Peyer's patch (tissue), 4 donors: Measurements from ENCODE around the gene TECPR2.

ENCODE experiments used
- CTCF ChIP-seq, 6 experiments: fragments of 450-650 bp in 4 of 6; fragments of 200-600 bp in 2 of 6; sonication (generic) in 1 of 6; IDR thresholded peaks; one replicate each; pipeline ENCODE4 v1.5.1; 2017 to 2019; ENCODE audit warnings: antibody characterized with exemption in 6 of 6, mild to moderate bottlenecking in 3 of 6, moderate library complexity in 1 of 6
- POLR2A ChIP-seq, 2 donors: fragments of 450-650 bp; IDR thresholded peaks; one replicate each; pipeline ENCODE4 v1.5.1; 2017; ENCODE audit warnings: antibody characterized with exemption in 2 of 2, mild to moderate bottlenecking in 2 of 2, moderate library complexity in 2 of 2

- TF ChIP-seq POLR2A (IDR thresholded peaks at IDR 0.05) (no peak), CTCF (IDR thresholded peaks at IDR 0.05) (no peak)
Measured at GRCh38 chr14:102496958-102497744, 134.4 kb downstream of the TECPR2 start.
